DMS153 treated with DMSO at 0.1 percent for 48 hours (cell line): Measurements from ENCODE around the gene VAX1.
"Not testable (repeated sequence)": the region's sequence is repeated elsewhere in the genome, so short reads cannot be mapped to it uniquely, and the experiment has no call there.

ENCODE experiments used
- DNase-seq: peaks from one replicate; lab custom pipeline; 2025; ENCODE audit not compliant: unreplicated experiment; lab: John Stamatoyannopoulos, UW

VAX1 gene

DNA sequence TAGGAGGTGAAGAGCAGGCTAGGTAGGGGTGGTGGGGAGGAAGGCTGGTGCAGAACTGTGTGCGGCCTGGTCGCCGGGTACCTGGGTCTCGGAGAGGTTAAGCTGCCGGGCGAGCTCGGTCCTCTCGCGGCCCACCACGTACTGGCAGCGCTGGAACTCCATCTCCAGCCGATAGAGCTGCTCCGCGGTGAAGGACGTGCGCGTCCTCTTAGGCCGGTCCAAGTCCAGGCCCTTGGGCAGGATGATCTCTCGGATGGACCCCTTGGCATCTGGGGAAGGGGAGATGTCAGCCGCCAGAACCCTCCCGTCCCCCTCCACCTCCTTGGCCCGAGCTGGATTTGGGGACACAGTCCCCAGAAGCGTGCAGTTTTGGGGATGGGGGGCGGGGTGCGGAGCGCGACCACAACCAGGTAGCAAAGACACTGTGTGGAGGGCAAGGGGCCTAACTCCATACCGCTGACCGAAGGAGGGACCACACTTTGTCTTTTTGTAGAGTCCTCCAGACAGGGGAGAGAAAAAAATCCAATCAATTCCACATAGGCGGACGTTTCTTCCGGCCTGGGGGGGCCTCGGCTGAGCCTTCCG, 1.6 kb downstream of the VAX1 start:
- DNase-seq: no peak

GRCh38 chr10:117135480-117136140, 2.5 kb downstream of the VAX1 start:
- DNase-seq: no peak

GRCh38 chr10:117135026-117135372, 3.1 kb downstream of the VAX1 start:
- no peak for DNase-seq

GRCh38 chr10:117134306-117135025, 3.6 kb downstream of the VAX1 start:
- peak; percentile 30 for DNase-seq

DNA sequence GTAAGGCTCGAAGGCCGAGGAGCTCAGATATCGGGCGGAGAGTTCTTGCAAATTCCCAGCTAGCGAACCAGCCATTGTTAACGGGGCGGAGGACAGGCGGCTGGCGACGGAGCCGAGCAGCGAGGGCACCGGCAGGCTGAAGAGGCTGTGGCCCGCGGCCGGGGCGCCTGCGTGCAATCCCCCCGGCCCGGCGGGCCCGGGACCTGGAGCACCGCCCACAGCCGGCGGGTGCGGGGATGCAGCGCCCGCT, 4.1 kb downstream of the VAX1 start:
- no peak for DNase-seq

DNA sequence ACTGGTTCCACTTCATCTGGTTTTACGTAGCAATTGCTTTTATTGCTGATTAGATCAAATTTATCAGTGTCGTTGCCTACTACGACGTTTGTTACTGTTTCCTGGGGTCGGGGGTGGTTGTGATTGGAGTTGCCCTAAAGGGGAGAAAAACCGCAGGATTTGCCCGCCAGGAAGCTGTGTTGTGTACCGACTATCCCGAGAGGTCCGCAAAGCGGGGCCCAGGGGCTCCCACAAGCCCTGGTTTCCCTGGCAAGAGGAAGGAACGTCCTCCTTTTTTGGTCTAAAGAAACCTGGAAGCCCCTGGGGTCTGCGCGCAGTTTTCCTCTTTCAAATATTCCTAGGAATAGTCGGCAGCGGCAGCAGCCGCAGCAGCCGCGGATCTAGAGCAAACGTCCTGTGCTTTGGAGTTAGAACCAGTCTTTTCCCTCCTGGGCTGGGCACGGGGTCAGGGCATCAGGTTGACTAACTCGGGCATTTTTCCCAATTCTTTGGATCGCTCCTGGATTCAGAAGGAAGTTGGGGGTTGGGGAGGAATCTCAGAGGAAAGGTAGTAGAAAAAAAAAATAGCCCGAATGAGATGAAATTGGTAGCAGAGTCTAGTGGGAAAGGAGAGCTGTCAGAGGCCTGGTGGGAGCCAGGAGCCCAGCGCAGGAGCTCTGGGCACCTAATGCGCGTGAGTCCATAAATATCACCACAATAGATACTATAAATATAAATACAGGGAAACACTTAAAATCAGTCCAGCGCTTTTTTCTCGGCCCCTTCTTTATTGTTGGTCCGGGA, 4.6 kb downstream of the VAX1 start:
- DNase-seq: no peak

- no peak for DNase-seq
Observed at GRCh38 chr10:117132751-117133231, 5.3 kb downstream of the VAX1 start.

DNA sequence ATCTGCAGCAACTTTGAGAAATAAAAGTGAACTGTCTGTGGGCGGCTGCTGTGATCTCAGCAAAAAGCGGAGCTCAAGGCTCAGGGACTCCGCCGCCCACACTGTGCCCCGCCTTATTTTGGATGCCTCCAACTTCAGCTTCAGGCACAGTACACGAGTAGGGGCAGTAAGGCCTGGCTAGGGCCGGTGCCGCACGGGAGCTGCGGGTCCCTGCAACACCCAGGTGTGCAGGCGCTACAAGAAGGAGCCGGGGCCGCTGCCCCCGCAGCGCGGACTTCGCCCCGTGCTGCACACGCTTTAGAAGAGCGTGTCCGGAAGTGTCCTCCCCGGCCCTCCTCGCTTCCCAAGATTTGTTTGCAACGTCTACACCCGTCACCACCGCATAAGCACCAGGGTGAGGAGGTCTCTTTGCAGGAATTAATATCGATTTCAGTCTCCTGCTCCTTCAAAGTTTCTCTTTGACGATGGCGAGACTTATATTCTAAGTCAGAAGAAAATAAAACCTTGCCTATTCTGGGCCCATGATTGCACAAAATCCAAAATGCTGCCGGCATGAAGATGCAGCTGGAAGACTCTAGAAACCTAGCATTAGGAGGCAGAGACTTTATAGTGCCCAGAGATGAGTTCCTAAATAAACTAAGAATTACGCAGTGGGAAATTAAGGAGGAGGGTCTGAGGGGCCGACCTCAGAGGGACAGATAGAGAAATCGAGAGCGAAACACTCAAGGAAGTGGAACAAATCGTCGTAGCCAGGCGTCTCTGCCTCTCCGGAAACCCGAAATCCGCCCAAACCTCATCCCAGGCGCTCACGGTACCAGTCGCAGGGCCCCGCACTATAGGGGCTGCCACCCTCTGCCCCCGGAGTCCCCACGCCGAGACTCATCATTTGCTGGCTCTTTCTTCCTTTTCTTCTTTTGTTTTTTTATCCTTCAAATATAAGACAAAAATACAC, 6.4 kb downstream of the VAX1 start:
- no peak for DNase-seq

GRCh38 chr10:117130862-117131375, 7.2 kb downstream of the VAX1 start:
- no peak for DNase-seq

DNA sequence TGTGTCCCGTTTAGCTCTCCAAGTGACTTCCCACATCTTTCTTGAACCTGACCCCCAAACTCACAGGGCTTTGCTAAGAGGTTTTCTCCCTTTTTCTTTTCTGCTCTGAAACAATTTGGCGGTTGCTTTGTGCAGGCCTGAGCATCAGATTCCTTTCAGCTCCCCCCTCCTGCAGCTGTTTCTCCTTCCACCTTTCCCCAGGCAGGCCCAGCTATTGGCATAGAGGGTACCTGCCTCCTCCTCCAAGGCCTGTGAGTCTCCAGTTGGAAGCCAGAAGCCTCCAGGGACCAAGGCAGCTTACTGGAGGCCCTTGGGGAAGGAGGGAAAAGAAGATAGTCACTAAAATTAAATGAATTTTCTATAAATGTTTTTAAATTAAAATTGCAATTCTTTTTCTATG, 7.7 kb downstream of the VAX1 start:
- no peak for DNase-seq

DNA sequence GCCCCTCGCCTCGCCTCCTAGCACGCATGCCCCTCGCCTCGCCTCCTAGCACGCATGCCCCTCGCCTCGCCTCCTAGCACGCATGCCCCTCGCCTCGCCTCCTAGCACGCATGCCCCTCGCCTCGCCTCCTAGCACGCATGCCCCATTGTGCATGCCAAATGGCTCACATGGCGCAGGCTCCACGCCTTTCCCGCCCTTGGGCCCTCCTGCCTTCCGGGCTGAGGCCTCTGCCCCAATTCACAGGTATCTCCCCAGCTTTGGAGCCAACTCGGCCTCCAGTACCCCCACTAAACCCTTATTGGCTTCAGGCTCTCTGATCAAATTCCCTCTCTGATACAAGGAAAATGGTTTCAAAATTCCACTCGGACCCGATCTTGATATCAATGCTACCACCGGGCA, 11.4 kb downstream of the VAX1 start:
- DNase-seq: not testable (repeated sequence)

DNA sequence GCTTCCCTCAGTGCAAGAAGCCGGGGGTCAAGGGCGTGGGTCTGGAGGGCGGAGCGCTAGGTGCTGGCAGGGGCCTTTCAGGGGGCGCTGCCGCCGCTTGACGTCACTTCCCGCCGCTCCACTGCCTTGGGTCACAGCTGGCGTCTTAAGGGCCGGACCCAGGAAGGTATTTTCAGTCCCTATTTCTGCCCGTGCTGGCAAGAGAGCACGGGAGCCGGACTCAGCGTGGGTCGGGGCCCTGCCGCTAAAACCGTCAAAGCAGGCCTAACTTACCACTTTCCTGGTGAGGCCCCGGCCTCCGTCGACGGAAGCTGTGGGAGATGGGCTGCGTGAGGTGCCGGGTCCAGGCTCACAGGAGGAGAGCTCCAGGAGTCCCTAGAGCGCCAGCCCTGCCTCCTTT, 12.0 kb downstream of the VAX1 start:
- no peak for DNase-seq

- peak; percentile 19 for DNase-seq
Observed at GRCh38 chr10:117112220-117112619, 25.9 kb downstream of the VAX1 start.

GRCh38 chr10:117107238-117107637, 30.8 kb downstream of the VAX1 start:
- no peak for DNase-seq

GRCh38 chr10:117096599-117097201, 41.4 kb downstream of the VAX1 start:
- DNase-seq: no peak

GRCh38 chr10:117094856-117095255, 43.2 kb downstream of the VAX1 start:
- DNase-seq: no peak

- no peak for DNase-seq
Observed at GRCh38 chr10:117092386-117092785, 45.7 kb downstream of the VAX1 start.

GRCh38 chr10:117090834-117091233, 47.2 kb downstream of the VAX1 start:
- no peak for DNase-seq

GRCh38 chr10:117087521-117087920, 50.5 kb downstream of the VAX1 start:
- no peak for DNase-seq

- no peak for DNase-seq
Observed at GRCh38 chr10:117086546-117086945, 51.5 kb downstream of the VAX1 start.
